GM18517 (cell line): ENCODE results near the gene CHST12.

ENCODE experiments used
- ATAC-seq: cut with Tn5 transposase; IDR thresholded peaks from one replicate; pipeline ENCODE4 v1.9.1; 2021; ENCODE audit warnings: mild to moderate bottlenecking, moderate library complexity; ENCODE audit not compliant: unreplicated experiment

The CHST12 gene

DNA sequence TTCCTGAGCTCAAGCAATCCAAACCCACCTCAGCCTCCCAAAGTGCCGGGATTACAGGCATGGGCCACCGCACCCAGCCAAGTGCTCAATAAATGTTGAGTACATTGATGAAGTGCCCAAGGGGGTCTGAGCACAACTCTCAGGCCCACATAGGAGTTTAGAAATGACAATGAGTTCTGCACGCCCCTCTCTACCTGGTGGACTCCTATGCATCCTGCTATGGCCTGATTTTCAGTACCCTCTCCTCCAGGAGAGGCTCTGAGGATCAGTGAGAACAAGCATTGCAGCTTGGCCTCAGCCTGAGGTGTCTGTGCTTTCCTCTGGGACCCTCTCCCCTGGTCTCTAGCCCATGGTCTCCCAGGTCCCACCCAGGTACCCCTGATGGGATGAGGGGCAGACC, 93.7 kb downstream of the CHST12 start:
- no peak for ATAC-seq

DNA sequence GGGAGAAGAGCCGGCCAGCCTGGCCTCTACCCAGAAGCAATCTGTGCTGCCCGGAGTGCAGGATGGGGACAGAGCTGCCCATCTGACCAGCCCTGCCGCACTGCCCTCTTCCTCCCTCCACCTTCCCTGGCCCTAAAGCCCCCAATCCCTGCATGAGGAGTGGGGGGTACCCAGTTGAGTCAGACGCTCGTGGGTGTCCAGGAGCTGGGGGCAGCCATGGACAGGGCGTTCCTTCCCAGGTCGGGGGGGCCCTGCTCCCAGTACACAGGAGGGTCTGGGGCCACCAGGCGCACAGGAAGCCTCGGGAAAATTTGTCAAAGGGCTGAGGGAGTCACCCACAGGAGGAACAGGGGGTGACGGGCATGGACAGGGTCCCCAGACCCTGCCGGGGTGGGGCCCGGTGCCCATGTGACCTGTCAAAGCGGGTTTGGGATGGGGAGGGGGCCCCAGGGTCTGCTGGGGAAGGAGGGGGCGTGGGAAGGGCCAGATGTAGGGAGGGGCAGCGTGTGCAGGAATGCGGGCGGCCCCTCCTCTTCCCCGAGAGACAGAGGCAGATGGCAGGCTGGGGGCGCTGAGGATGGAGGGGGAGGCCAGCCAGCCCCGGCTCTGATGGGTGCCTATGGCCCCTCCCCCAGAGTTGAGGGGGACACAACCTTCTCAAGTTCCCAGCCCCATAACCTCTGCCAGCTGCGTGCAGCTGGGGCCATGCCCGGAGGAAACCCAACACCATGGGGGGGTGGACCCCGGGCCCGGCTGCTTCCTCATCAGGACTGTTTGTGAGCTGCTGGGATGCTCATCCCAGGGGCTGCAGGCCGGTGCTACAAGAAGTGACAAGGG, 94.3 kb downstream of the CHST12 start:
- ATAC-seq: no peak
